ENCODE measurements around the gene GMDS. TPM values are rescaled to one million over a fixed set of nuclear protein-coding genes. Genes with fewer than 3 reads are reported as not detected.

The GMDS gene
- total RNA-seq, 1 experiment from 2014 or later = 7.9 TPM

- Histone ChIP-seq H3K4me1 (replicated peaks) (peaks cover 13% of the 10 kb centered on the region), H3K27ac (no peak overlapping the region), H3K27me3 (replicated peaks) (no peaks in the 10 kb centered on the region), H3K9me3 (replicated peaks) (no peaks in the 10 kb centered on the region), H3K4me3 (no peak overlapping the region), H3K36me3 (no peaks in the 10 kb centered on the region)
- no peak for DNase-seq (ENCODE audit: low read depth in 1 of 2, low spot score in 2 of 2)
These were observed 101.2 kb downstream of the GMDS start for GRCh38 chr6:2144210-2144609.

GRCh38 chr6:2141644-2142290, 103.6 kb downstream of the GMDS start:
- DNase-seq (ENCODE audit: low read depth in 1 of 2, low spot score in 2 of 2) = no peak
- Histone ChIP-seq H3K27ac (no peak overlapping the region), H3K4me1 (replicated peaks) (no peaks in the 10 kb centered on the region), H3K4me3 (no peak overlapping the region), H3K27me3 (replicated peaks) (no peaks in the 10 kb centered on the region), H3K36me3 (no peaks in the 10 kb centered on the region), H3K9me3 (replicated peaks) (no peaks in the 10 kb centered on the region)

GRCh38 chr6:2140438-2141128, 104.8 kb downstream of the GMDS start:
- Histone ChIP-seq H3K36me3 (no peaks in the 10 kb centered on the region), H3K9me3 (replicated peaks) (no peaks in the 10 kb centered on the region), H3K27me3 (replicated peaks) (no peaks in the 10 kb centered on the region), H3K4me3 (no peak overlapping the region), H3K27ac (no peak overlapping the region), H3K4me1 (replicated peaks) (no peaks in the 10 kb centered on the region)
- DNase-seq (ENCODE audit: low read depth in 1 of 2, low spot score in 2 of 2) = no peak

- H3K9me3 ChIP-seq (replicated peaks) = no peaks in the 10 kb centered on the region
- H3K27ac ChIP-seq = no peak overlapping the region
- no peak overlapping the region for H3K4me3 ChIP-seq
- no peak for DNase-seq (ENCODE audit: low read depth in 1 of 2, low spot score in 2 of 2)
- no peaks in the 10 kb centered on the region for H3K4me1 ChIP-seq (replicated peaks)
- no peaks in the 10 kb centered on the region for H3K27me3 ChIP-seq (replicated peaks)
- no peaks in the 10 kb centered on the region for H3K36me3 ChIP-seq
These were observed 110.0 kb downstream of the GMDS start for GRCh38 chr6:2135401-2135800.

- no peak overlapping the region for H3K4me3 ChIP-seq
- no peaks in the 10 kb centered on the region for H3K36me3 ChIP-seq
- DNase-seq (ENCODE audit: low read depth in 1 of 2, low spot score in 2 of 2) = no peak
- H3K9me3 ChIP-seq (replicated peaks) = no peaks in the 10 kb centered on the region
- no peaks in the 10 kb centered on the region; the same call in 1 of the 2 replicates for H3K27me3 ChIP-seq (replicated peaks)
- H3K4me1 ChIP-seq (replicated peaks) = no peaks in the 10 kb centered on the region
- H3K27ac ChIP-seq = no peak overlapping the region
These were observed 110.9 kb downstream of the GMDS start for GRCh38 chr6:2134554-2134953.

GRCh38 chr6:2133716-2134310, 111.6 kb downstream of the GMDS start:
- Histone ChIP-seq H3K4me1 (replicated peaks) (no peaks in the 10 kb centered on the region), H3K36me3 (no peaks in the 10 kb centered on the region), H3K27me3 (replicated peaks) (no peaks in the 10 kb centered on the region; the same call in 1 of the 2 replicates), H3K4me3 (no peak overlapping the region), H3K9me3 (replicated peaks) (no peaks in the 10 kb centered on the region), H3K27ac (no peak overlapping the region)
- DNase-seq (ENCODE audit: low read depth in 1 of 2, low spot score in 2 of 2) = no peak

GRCh38 chr6:2132916-2133315, 112.5 kb downstream of the GMDS start:
- Histone ChIP-seq H3K4me3 (no peak overlapping the region), H3K9me3 (replicated peaks) (no peaks in the 10 kb centered on the region), H3K36me3 (no peaks in the 10 kb centered on the region), H3K27ac (no peak overlapping the region), H3K27me3 (replicated peaks) (no peaks in the 10 kb centered on the region; the same call in 1 of the 2 replicates), H3K4me1 (replicated peaks) (no peaks in the 10 kb centered on the region)
- DNase-seq (ENCODE audit: low read depth in 1 of 2, low spot score in 2 of 2) = no peak

GRCh38 chr6:2132416-2132815, 113.0 kb downstream of the GMDS start:
- Histone ChIP-seq H3K9me3 (replicated peaks) (no peaks in the 10 kb centered on the region), H3K27me3 (replicated peaks) (no peaks in the 10 kb centered on the region; the same call in 1 of the 2 replicates), H3K36me3 (no peaks in the 10 kb centered on the region), H3K27ac (no peak overlapping the region), H3K4me1 (replicated peaks) (no peaks in the 10 kb centered on the region), H3K4me3 (no peak overlapping the region)
- DNase-seq (ENCODE audit: low read depth in 1 of 2, low spot score in 2 of 2) = no peak

GRCh38 chr6:2129182-2129621, 116.2 kb downstream of the GMDS start:
- H3K9me3 ChIP-seq (replicated peaks) = no peaks in the 10 kb centered on the region
- no peaks in the 10 kb centered on the region for H3K36me3 ChIP-seq
- H3K4me1 ChIP-seq (replicated peaks) = no peaks in the 10 kb centered on the region
- H3K27me3 ChIP-seq (replicated peaks) = no peaks in the 10 kb centered on the region; the same call in 1 of the 2 replicates
- no peak overlapping the region for H3K4me3 ChIP-seq
- H3K27ac ChIP-seq = no peak overlapping the region
- DNase-seq (ENCODE audit: low read depth in 1 of 2, low spot score in 2 of 2) = no peak

GRCh38 chr6:2127484-2127911, 117.9 kb downstream of the GMDS start:
- Histone ChIP-seq H3K27ac (no peak overlapping the region), H3K4me1 (replicated peaks) (no peaks in the 10 kb centered on the region), H3K36me3 (no peaks in the 10 kb centered on the region), H3K4me3 (no peak overlapping the region), H3K9me3 (replicated peaks) (no peaks in the 10 kb centered on the region), H3K27me3 (replicated peaks) (no peaks in the 10 kb centered on the region; the same call in 1 of the 2 replicates)
- DNase-seq (ENCODE audit: low read depth in 1 of 2, low spot score in 2 of 2) = no peak

- Histone ChIP-seq H3K4me3 (no peak overlapping the region), H3K27ac (no peak overlapping the region), H3K9me3 (replicated peaks) (no peaks in the 10 kb centered on the region), H3K36me3 (no peaks in the 10 kb centered on the region), H3K4me1 (replicated peaks) (no peaks in the 10 kb centered on the region), H3K27me3 (replicated peaks) (no peaks in the 10 kb centered on the region; the same call in 1 of the 2 replicates)
- DNase-seq (ENCODE audit: low read depth in 1 of 2, low spot score in 2 of 2) = no peak
These were observed 119.1 kb downstream of the GMDS start for GRCh38 chr6:2126351-2126750.

GRCh38 chr6:2125158-2125557, 120.2 kb downstream of the GMDS start:
- H3K27me3 ChIP-seq (replicated peaks) = no peaks in the 10 kb centered on the region; the same call in 1 of the 2 replicates
- no peaks in the 10 kb centered on the region for H3K36me3 ChIP-seq
- no peaks in the 10 kb centered on the region for H3K4me1 ChIP-seq (replicated peaks)
- no peak for DNase-seq (ENCODE audit: low read depth in 1 of 2, low spot score in 2 of 2)
- no peak overlapping the region for H3K4me3 ChIP-seq
- H3K9me3 ChIP-seq (replicated peaks) = no peaks in the 10 kb centered on the region
- H3K27ac ChIP-seq = no peak overlapping the region

- H3K36me3 ChIP-seq = no peaks in the 10 kb centered on the region
- no peak overlapping the region for H3K27ac ChIP-seq
- H3K27me3 ChIP-seq (replicated peaks) = no peaks in the 10 kb centered on the region; the same call in 1 of the 2 replicates
- no peaks in the 10 kb centered on the region for H3K4me1 ChIP-seq (replicated peaks)
- H3K9me3 ChIP-seq (replicated peaks) = no peaks in the 10 kb centered on the region
- DNase-seq (ENCODE audit: low read depth in 1 of 2, low spot score in 2 of 2) = no peak
- H3K4me3 ChIP-seq = no peak overlapping the region
These were observed 121.1 kb downstream of the GMDS start for GRCh38 chr6:2124260-2124709.

- DNase-seq (ENCODE audit: low read depth in 1 of 2, low spot score in 2 of 2) = no peak
- no peaks in the 10 kb centered on the region for H3K9me3 ChIP-seq (replicated peaks)
- H3K4me1 ChIP-seq (replicated peaks) = no peaks in the 10 kb centered on the region
- no peak overlapping the region for H3K27ac ChIP-seq
- H3K4me3 ChIP-seq = no peak overlapping the region
- H3K36me3 ChIP-seq = no peaks in the 10 kb centered on the region
- no peaks in the 10 kb centered on the region for H3K27me3 ChIP-seq (replicated peaks)
These were observed 124.5 kb downstream of the GMDS start for GRCh38 chr6:2120912-2121311.
